ENCODE results near the gene PRKCB. TPM values are rescaled to one million over a fixed set of nuclear protein-coding genes. Genes with fewer than 3 reads are reported as not detected.

Gene PRKCB
- total RNA-seq, 1 experiment from 2014 or later = 0.89 TPM

- TF ChIP-seq, protein P1, sequence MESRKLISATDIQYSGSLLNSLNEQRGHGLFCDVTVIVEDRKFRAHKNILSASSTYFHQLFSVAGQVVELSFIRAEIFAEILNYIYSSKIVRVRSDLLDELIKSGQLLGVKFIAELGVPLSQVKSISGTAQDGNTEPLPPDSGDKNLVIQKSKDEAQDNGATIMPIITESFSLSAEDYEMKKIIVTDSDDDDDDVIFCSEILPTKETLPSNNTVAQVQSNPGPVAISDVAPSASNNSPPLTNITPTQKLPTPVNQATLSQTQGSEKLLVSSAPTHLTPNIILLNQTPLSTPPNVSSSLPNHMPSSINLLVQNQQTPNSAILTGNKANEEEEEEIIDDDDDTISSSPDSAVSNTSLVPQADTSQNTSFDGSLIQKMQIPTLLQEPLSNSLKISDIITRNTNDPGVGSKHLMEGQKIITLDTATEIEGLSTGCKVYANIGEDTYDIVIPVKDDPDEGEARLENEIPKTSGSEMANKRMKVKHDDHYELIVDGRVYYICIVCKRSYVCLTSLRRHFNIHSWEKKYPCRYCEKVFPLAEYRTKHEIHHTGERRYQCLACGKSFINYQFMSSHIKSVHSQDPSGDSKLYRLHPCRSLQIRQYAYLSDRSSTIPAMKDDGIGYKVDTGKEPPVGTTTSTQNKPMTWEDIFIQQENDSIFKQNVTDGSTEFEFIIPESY (IDR thresholded peaks at IDR 0.05; ENCODE audit: extremely low read depth, insufficient replicate concordance, low read length) = no peak
Observed at GRCh38 chr16:24166661-24167528, 331.1 kb downstream of the PRKCB start (continued).

DNA sequence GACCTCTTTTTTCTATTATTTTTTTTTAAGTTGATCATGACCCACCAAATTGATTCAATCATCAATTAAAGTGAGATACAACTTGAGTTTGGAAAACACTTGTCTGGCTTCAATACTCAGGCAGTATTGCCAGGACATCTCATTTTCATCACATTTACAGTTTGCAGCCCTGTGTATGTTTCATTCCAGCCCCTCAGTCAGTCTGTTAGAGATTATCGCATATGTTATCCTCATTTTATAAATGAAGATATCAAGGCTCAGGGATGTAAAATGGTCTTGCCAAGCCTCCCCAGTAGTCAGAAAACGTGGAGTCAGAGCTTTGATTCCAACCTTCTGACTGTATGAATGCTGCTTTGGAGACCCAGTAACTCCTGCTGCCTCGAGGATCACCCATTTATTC is 333.1 kb downstream of the PRKCB start:
- Histone ChIP-seq H3K4me2 (ENCODE audit: low read length) (no peak overlapping the region), H3K9me2 (ENCODE audit: insufficient read depth) (no peaks in the 10 kb centered on the region), H3K27me3 (ENCODE audit: insufficient read depth, low read length) (peaks cover 24% of the 10 kb centered on the region), H3K4me3 (replicated peaks in 1 of 2; ENCODE audit: low read depth in 1 of 2, low read length in 2 of 2) (no peak overlapping the region), H4K20me1 (ENCODE audit: insufficient read depth) (no peaks in the 10 kb centered on the region), H3K4me1 (ENCODE audit: control insufficient read depth in 1 of 2, insufficient read depth in 2 of 2, low read length in 2 of 2) (no peaks in the 10 kb centered on the region), H3K36me3 (ENCODE audit: control insufficient read depth in 1 of 2, insufficient read depth in 2 of 2, low read length in 2 of 2) (no peaks in the 10 kb centered on the region), H3K27ac (ENCODE audit: low read depth, low read length) (no peak overlapping the region), H3K9ac (ENCODE audit: low read length) (no peak overlapping the region), H2AFZ (ENCODE audit: low read depth, low read length, poor library complexity, severe bottlenecking) (no peak overlapping the region), H3K9me3 (ENCODE audit: control insufficient read depth in 1 of 2, insufficient read depth in 1 of 2, low read depth in 1 of 2, low read length in 2 of 2) (no peaks in the 10 kb centered on the region), H3K79me2 (ENCODE audit: insufficient read depth, low read length) (no peaks in the 10 kb centered on the region)
- intact Hi-C loops (cut with micrococcal nuclease) = no loop called here
- DNase-seq (ENCODE audit: low read depth, low spot score) (no peak), ATAC-seq (no peak)
- TF ChIP-seq CEBPB (IDR thresholded peaks at IDR 0.05; ENCODE audit: low read depth) (no peak), POLR2AphosphoS5 (IDR thresholded peaks at IDR 0.05; ENCODE audit: low read depth, low read length) (no peak), MAX (IDR thresholded peaks at IDR 0.05) (no peak), EZH2phosphoT487 (IDR thresholded peaks at IDR 0.05; ENCODE audit: borderline replicate concordance) (no peak), FOSL1 (IDR thresholded peaks at IDR 0.05; ENCODE audit: low read depth) (no peak), SIN3A (IDR thresholded peaks at IDR 0.05; ENCODE audit: low read depth) (no peak), ZNF274 (IDR thresholded peaks at IDR 0.05; ENCODE audit: low read depth, low read length) (no peak), POLR2A (IDR thresholded peaks at IDR 0.05; ENCODE audit: borderline replicate concordance, extremely low read depth, insufficient read depth, insufficient read length) (no peak), EZH2 (IDR thresholded peaks at IDR 0.05) (no peak), ATF3 (IDR thresholded peaks at IDR 0.05) (no peak), EGR1 (IDR thresholded peaks at IDR 0.05; ENCODE audit: low read depth) (no peak), ZFX (IDR thresholded peaks at IDR 0.05) (no peak), YY1 (IDR thresholded peaks at IDR 0.05; ENCODE audit: extremely low read depth, insufficient replicate concordance, low read depth, low read length) (no peak), ELF1 (IDR thresholded peaks at IDR 0.05; ENCODE audit: borderline replicate concordance, low read depth) (no peak), CBX3 (IDR thresholded peaks at IDR 0.05; ENCODE audit: low read depth) (no peak), RAD21 (IDR thresholded peaks at IDR 0.05; ENCODE audit: low read depth) (no peak), TCF7L2 (IDR thresholded peaks at IDR 0.05; ENCODE audit: borderline replicate concordance, extremely low read depth, insufficient read depth, insufficient read length) (no peak)
- TF ChIP-seq, protein P2, sequence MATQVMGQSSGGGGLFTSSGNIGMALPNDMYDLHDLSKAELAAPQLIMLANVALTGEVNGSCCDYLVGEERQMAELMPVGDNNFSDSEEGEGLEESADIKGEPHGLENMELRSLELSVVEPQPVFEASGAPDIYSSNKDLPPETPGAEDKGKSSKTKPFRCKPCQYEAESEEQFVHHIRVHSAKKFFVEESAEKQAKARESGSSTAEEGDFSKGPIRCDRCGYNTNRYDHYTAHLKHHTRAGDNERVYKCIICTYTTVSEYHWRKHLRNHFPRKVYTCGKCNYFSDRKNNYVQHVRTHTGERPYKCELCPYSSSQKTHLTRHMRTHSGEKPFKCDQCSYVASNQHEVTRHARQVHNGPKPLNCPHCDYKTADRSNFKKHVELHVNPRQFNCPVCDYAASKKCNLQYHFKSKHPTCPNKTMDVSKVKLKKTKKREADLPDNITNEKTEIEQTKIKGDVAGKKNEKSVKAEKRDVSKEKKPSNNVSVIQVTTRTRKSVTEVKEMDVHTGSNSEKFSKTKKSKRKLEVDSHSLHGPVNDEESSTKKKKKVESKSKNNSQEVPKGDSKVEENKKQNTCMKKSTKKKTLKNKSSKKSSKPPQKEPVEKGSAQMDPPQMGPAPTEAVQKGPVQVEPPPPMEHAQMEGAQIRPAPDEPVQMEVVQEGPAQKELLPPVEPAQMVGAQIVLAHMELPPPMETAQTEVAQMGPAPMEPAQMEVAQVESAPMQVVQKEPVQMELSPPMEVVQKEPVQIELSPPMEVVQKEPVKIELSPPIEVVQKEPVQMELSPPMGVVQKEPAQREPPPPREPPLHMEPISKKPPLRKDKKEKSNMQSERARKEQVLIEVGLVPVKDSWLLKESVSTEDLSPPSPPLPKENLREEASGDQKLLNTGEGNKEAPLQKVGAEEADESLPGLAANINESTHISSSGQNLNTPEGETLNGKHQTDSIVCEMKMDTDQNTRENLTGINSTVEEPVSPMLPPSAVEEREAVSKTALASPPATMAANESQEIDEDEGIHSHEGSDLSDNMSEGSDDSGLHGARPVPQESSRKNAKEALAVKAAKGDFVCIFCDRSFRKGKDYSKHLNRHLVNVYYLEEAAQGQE (IDR thresholded peaks at IDR 0.05; ENCODE audit: low read depth) = no peak
- no TSS peak for BruUV-seq (replicated peaks)
- CTCF ChIA-PET = no interaction called here
- RAD21 ChIA-PET (ENCODE audit: low non-redundant PET in 1 of 2, low total read pairs in 2 of 2, uncharacterized antibody in 2 of 2, unreplicated experiment in 2 of 2) = no interaction called here
- POLR2A ChIA-PET = no interaction called here

Measured in HCT116 (cell line).